ENCODE data around the gene KCTD11.

The KCTD11 gene

DNA sequence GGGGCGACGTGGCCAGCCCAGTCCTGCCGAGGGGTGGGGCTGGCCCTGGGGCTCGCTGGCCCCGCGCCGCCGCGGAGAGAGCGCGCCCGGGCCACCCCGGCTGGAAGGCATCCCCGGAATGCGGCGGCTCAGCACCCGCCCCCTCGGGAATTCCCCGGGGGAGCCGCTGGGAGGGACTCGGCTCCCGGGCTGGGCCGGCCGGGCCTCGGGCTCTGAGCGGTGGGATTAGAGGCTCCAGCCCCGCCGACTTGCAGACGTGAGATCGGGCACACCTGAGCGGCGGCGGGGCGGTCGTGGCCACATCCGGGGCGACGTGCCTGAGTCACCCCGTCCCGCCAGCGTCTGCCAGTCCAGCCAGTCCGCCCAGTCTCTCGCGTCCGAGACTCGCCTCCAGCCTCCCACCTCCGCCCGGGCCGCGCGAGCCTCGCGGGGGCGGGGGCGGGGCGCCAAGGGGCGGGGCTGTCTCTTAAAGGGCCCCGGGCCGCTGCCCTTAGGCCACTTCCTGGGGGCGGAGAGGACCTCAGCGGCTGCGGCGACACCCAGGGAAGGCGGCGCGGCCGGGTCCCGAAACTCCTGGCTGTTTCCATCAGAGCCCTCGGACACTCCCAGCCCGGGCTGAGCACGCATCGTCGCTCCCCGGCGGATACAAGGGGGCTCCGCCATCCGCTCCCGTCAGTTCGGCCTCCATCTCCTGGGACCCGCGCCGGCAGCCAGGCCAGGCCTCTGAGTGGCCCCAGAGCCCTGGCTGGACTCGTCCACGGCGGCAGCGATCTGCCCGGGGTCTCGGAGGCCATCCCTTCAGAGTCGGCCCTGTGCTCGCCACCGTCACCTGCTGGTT lies at the start of gene KCTD11:
Gene KCTD11 (plus strand): TSS at position 498 of the 838 bp plus-strand sequence.
- peak; percentile 54 to 68 for DNase-seq

DNA sequence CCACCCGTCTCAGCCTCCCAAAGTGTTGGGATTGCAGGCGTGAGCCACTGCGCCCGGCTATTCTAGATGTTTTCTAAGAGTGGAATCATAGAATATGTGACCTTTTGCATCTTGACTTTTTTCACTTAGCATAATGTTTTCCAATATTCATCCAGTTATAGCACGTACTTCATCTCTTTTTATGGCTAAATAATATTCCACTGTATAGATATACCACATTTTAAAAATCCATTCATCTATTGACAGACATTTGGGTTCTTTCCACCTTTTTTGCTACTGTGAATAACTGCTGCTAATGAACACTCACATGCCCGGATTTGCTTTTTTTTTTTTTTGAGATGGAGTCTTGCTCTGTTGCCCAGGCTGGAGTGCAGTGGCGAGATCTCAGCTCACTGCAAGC lies 47.8 kb upstream of the KCTD11 start:
- no peak for DNase-seq

DNA sequence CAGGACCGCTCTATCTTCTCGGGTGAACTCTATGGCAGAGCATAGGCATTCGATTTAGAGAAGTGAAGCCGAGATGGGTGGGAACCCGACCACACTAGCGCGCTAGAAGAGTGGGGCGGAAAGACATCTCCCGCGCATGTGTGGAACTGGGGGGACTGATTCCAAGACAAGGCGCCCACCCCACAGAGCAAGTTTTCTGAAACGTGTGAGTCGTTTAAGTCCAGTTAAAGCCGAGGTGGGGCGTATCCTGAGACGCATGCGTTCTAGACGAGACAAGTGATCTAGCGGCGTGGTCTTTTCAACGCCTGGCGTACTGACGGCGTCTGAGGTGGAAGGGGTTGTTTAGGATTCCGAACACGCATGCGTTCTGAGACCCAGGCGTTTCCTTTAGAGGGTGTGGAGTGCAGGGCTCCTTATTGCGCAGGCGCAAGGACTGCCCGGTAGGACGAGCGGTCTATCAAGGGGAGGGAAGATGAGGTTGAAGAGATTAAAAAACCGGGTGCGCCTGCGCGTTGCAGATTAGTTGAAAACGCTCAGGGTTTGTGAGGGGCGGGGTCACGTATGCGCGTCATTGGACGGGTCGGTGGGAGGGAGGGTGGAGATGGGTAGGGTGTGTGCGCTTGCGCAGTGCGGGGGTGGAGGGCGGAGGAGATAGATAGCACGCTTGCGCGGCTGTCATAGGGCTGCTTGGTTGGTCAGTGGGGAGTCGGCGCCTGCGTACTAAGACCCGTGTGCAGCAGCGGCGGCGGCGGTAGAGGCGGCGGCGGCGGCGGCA lies 44.9 kb upstream of the KCTD11 start, which contains the start of gene EIF5A:
Gene EIF5A (plus strand): TSS at position 718 of the 775 bp plus-strand sequence. CDS start 2,008 bp downstream, outside the sequence.
- DNase-seq: peak; percentile 100

GRCh38 chr17:7307686-7308624 lies 44.0 kb upstream of the KCTD11 start:
- DNase-seq: peak; percentile 47 to 50

- peak; percentile 68 to 91 for DNase-seq
Observed at GRCh38 chr17:7308625-7309433, 43.1 kb upstream of the KCTD11 start.

DNA sequence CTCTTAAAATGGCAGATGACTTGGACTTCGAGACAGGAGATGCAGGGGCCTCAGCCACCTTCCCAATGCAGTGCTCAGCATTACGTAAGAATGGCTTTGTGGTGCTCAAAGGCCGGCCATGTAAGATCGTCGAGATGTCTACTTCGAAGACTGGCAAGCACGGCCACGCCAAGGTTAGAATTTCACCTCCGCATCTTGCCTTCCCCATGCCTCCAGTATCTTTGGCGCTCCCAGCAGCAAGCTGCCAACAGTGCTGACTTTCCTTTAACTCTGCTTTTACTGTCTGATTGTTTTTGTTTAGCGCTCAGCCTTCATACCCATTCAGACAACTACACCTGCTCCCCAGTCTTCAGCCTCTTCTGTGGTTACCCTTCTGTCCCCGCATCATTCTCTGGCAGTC lies 42.3 kb upstream of the KCTD11 start:
- DNase-seq: no peak

DNA sequence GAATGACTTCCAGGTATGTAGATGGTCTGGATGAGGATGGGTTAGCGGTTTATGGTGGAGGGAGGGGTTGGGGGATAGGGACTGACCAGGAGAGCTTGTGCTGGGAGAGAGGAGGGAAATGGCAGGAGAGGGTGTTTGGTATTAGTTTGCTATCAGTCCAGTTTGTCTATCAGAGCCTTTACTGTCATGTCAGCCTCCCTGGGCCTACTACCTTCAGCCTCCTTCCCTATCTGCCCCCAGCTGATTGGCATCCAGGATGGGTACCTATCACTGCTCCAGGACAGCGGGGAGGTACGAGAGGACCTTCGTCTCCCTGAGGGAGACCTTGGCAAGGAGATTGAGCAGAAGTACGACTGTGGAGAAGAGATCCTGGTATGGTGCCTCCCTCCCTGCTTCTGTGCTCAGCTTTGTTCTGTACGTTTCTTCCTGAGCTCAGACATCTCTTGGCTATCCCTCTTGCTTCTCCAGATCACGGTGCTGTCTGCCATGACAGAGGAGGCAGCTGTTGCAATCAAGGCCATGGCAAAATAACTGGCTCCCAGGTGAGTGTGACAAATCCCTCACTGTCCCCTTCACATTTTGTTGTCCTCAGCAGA lies 40.8 kb upstream of the KCTD11 start:
- DNase-seq: no peak

- no peak for DNase-seq
Observed at GRCh38 chr17:7312432-7313087, 39.4 kb upstream of the KCTD11 start.

GRCh38 chr17:7313088-7313889 lies 38.7 kb upstream of the KCTD11 start:
- DNase-seq: no peak

DNA sequence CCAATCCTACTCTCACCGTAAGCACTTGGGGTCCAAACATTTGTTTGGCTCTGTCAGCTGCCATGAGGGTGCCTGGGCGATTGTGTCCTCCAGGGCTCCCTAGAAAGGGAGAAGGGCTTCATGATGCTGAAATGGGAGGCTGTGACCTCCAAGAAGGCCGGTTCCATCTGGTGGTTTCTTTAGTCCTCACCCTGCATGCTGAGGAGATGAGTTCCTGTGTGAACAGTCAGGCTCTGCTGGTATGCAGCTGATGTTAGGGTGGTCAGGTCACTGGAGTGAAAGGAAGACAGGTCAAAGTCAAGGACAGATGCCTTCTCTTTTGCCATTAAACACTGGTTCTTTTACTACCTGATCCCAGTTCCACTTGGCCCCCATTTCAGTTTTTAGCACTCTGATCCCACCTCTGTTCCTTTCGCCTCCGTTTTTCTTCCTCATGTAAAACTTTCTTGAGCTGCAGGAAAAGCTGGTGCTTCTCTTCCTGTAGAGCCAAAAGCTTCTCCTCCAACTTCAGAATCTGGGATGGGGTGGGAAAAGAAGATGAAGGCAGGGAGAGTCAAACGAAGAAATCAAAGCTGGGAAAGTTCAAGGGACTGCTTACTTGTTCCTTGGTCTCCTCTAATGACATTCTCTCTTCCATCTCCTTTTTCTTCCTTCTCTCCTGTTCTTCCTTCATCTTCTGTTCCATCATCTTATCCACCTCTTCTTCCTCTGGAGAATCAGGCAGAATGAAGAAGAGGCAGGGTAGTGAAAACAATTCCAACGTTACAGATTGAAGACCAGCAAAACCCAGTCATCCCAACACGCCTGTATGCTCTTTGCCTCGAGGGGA lies 37.9 kb upstream of the KCTD11 start:
- DNase-seq: no peak

GRCh38 chr17:7314719-7315569 lies 37.0 kb upstream of the KCTD11 start, which contains the start of gene GPS2:
TSS of gene GPS2 (minus strand) at chr17:7315360. CDS start at chr17:7315052, 308 bp downstream.
- peak; percentile 91 to 94 for DNase-seq

DNA sequence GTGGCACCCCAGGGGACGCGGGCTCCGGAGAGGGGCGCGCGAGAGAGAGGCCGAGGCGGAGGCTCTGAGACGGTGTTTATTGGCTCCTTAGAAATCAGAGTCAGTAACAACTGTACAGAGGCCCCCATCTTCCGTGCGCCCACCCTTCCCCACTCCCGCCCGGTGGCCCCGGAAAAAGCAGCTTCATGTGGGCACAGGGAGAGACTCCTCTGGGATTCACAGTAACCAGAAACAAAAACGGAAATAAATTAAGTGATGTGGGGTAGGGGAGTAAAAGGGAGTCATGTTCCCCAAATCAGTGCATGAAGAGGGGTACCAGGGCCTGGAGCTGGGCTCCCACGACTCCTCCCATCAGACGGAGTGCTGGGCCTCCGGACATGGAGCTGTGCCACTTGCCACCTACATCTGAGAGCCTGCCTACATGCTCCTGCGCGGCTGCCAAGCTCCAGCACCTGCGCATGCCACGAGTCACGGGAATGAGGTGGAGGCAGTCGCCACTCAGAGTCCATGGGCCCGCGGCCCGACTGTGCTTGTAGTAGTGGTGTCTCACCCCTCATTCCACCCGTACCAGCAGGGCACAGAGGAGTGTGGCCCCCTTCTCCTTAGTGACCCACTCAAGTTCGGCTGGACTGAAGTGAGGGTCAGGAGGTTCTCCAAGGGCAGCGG lies 36.3 kb upstream of the KCTD11 start:
- no peak for DNase-seq

- no peak for DNase-seq
Observed at GRCh38 chr17:7317161-7317803, 34.7 kb upstream of the KCTD11 start.

GRCh38 chr17:7318121-7318860 lies 33.7 kb upstream of the KCTD11 start:
- DNase-seq: no peak

- DNase-seq: no peak
Observed at GRCh38 chr17:7321466-7321865, 30.5 kb upstream of the KCTD11 start.

Data from stimulated activated CD4-positive, alpha-beta T cell treated with anti-CD3 and anti-CD28 coated beads, Interleukin-4, amount 100 ng/mL, for 4 hours (primary cell).